KOPT-K1 (cell line): ENCODE data around the gene NOS1AP.

Experiments used
- H3K27ac ChIP-seq: fragments of 200-600 bp; sonication (generic); 2 replicates; pipeline ENCODE4 v1.5.1; 2016; ENCODE audit warnings: antibody characterized with exemption, mild to moderate bottlenecking, low read depth, low read length; ENCODE audit not compliant: poor library complexity, severe bottlenecking
- H3K36me3 ChIP-seq: fragments of 200-600 bp; sonication (generic); 2 replicates; pipeline ENCODE4 v1.5.1; 2017; ENCODE audit warnings: antibody characterized with exemption, mild to moderate bottlenecking, low read length, moderate library complexity; ENCODE audit not compliant: insufficient read depth
- H3K9me3 ChIP-seq: fragments of 200-600 bp; sonication (generic); 2 replicates; pipeline ENCODE4 v1.5.1; 2017; ENCODE audit warnings: antibody characterized with exemption, low read length, mild to moderate bottlenecking; ENCODE audit not compliant: insufficient read depth, poor library complexity, severe bottlenecking

The NOS1AP gene

GRCh38 chr1:162385702-162386101 lies 316.2 kb downstream of the NOS1AP start:
- H3K36me3 ChIP-seq: no peaks in the 10 kb centered on the region
- H3K27ac ChIP-seq: no peak overlapping the region
- no peaks in the 10 kb centered on the region for H3K9me3 ChIP-seq

- no peak overlapping the region for H3K27ac ChIP-seq
- H3K36me3 ChIP-seq: no peaks in the 10 kb centered on the region
- H3K9me3 ChIP-seq: no peaks in the 10 kb centered on the region
Measured at GRCh38 chr1:162386292-162387225, 317.1 kb downstream of the NOS1AP start.

GRCh38 chr1:162387226-162388082 lies 318.0 kb downstream of the NOS1AP start:
- Histone ChIP-seq H3K27ac (no peak overlapping the region), H3K9me3 (no peaks in the 10 kb centered on the region), H3K36me3 (no peaks in the 10 kb centered on the region)

- Histone ChIP-seq H3K9me3 (no peaks in the 10 kb centered on the region), H3K27ac (no peak overlapping the region), H3K36me3 (no peaks in the 10 kb centered on the region)
Measured at GRCh38 chr1:162388083-162388594, 318.6 kb downstream of the NOS1AP start.

- H3K36me3 ChIP-seq: no peaks in the 10 kb centered on the region
- no peak overlapping the region for H3K27ac ChIP-seq
- no peaks in the 10 kb centered on the region for H3K9me3 ChIP-seq
Measured at GRCh38 chr1:162388615-162389014, 319.1 kb downstream of the NOS1AP start.

- Histone ChIP-seq H3K27ac (no peak overlapping the region), H3K36me3 (no peaks in the 10 kb centered on the region)
Measured at GRCh38 chr1:162389021-162389818, 319.7 kb downstream of the NOS1AP start.

GRCh38 chr1:162389971-162390370 lies 320.5 kb downstream of the NOS1AP start:
- Histone ChIP-seq H3K36me3 (no peaks in the 10 kb centered on the region), H3K27ac (no peak overlapping the region), H3K9me3 (no peaks in the 10 kb centered on the region)

More at GRCh38 chr1:162389021-162389818, 319.7 kb downstream of the NOS1AP start:
- H3K9me3 ChIP-seq: no peaks in the 10 kb centered on the region

- Histone ChIP-seq H3K36me3 (no peaks in the 10 kb centered on the region), H3K9me3 (no peaks in the 10 kb centered on the region), H3K27ac (no peak overlapping the region)
Measured at GRCh38 chr1:162390396-162391185, 321.1 kb downstream of the NOS1AP start.

- Histone ChIP-seq H3K36me3 (no peaks in the 10 kb centered on the region), H3K9me3 (no peaks in the 10 kb centered on the region), H3K27ac (no peak overlapping the region)
Measured at GRCh38 chr1:162391790-162392563, 322.5 kb downstream of the NOS1AP start.

GRCh38 chr1:162396201-162396906 lies 326.9 kb downstream of the NOS1AP start:
- Histone ChIP-seq H3K9me3 (no peaks in the 10 kb centered on the region), H3K27ac (no peak overlapping the region), H3K36me3 (no peaks in the 10 kb centered on the region)

GRCh38 chr1:162397039-162397448 lies 327.6 kb downstream of the NOS1AP start:
- H3K36me3 ChIP-seq: no peaks in the 10 kb centered on the region
- no peak overlapping the region for H3K27ac ChIP-seq
- no peaks in the 10 kb centered on the region for H3K9me3 ChIP-seq

GRCh38 chr1:162397943-162398560 lies 328.6 kb downstream of the NOS1AP start:
- Histone ChIP-seq H3K36me3 (no peaks in the 10 kb centered on the region), H3K9me3 (no peaks in the 10 kb centered on the region), H3K27ac (no peak overlapping the region)
